ENCODE results near the gene TAS2R13.

- no peak for TF ChIP-seq CTCF (conservative IDR thresholded peaks at IDR 0.05 in 1 of 2, IDR thresholded peaks at IDR 0.05 in 1 of 2; ENCODE audit: extremely low read depth in 1 of 2, insufficient read depth in 1 of 2, low read depth in 1 of 2, low read length in 2 of 2)
- no peak for TF ChIP-seq EZH2 (IDR thresholded peaks at IDR 0.05; ENCODE audit: borderline replicate concordance, low read length)
Observed at GRCh38 chr12:10863512-10864218, 45.7 kb downstream of the TAS2R13 start.
